HepG2 (cell line): ENCODE measurements around the gene ADAMTS4. TPM values are rescaled to one million over a fixed set of nuclear protein-coding genes. Genes with fewer than 3 reads are reported as not detected.

Source experiments
- EEA1 ChIP-seq: sonication (generic); formaldehyde crosslinking; IDR thresholded peaks from 2 replicates; pipeline ENCODE4 v1.5.1; 2020; ENCODE audit warnings: mild to moderate bottlenecking, missing genetic modification reagents, borderline replicate concordance
- HNRNPUL1 ChIP-seq: fragments of 200-400 bp; formaldehyde crosslinking; IDR thresholded peaks from 2 replicates; pipeline ENCODE4 v1.6.1; 2017; ENCODE audit warnings: low read depth, mild to moderate bottlenecking, low read length, moderate library complexity
- HOXA9 ChIP-seq: sonication (generic); formaldehyde crosslinking; IDR thresholded peaks from 2 replicates; pipeline ENCODE4 v1.8.1; 2022; ENCODE audit warnings: missing genetic modification reagents, mild to moderate bottlenecking, moderate library complexity, borderline replicate concordance
- NKX3-1 ChIP-seq: sonication (generic); formaldehyde crosslinking; IDR thresholded peaks from 2 replicates; pipeline ENCODE4 v1.5.0; 2020; ENCODE audit warnings: missing genetic modification reagents
- RBFOX2 ChIP-seq: fragments of 200-400 bp; formaldehyde crosslinking; IDR thresholded peaks from 2 replicates; pipeline ENCODE4 v1.6.1; 2017; ENCODE audit warnings: low read depth, mild to moderate bottlenecking, low read length
- SAFB2 ChIP-seq: sonication (generic); formaldehyde crosslinking; IDR thresholded peaks from 2 replicates; pipeline ENCODE4 v1.5.1; 2020; ENCODE audit warnings: missing genetic modification reagents, low read depth, mild to moderate bottlenecking, borderline replicate concordance
- THAP9 ChIP-seq: sonication (generic); formaldehyde crosslinking; IDR thresholded peaks from 2 replicates; pipeline ENCODE4; 2020; ENCODE audit warnings: missing genetic modification reagents, mild to moderate bottlenecking, borderline replicate concordance
- ZBTB40 ChIP-seq, 2 experiments: fragments of 450-650 bp in 1 of 2; sonication (generic) in 1 of 2; formaldehyde crosslinking in 1 of 2; IDR thresholded peaks; 2 replicates each; pipeline versions ENCODE4 v1.6.1 to v1.8.0; 2016 to 2022; ENCODE audit warnings: antibody characterized with exemption in 1 of 2, mild to moderate bottlenecking in 1 of 2, missing genetic modification reagents in 1 of 2
- ZNF326 ChIP-seq: sonication (generic); formaldehyde crosslinking; IDR thresholded peaks from 2 replicates; pipeline ENCODE4 v1.4.0; 2020; ENCODE audit warnings: missing genetic modification reagents, borderline replicate concordance
- ZNF496 ChIP-seq: sonication (generic); formaldehyde crosslinking; IDR thresholded peaks from 2 replicates; pipeline ENCODE4 v1.8.1; 2023; ENCODE audit warnings: mild to moderate bottlenecking, moderate library complexity, missing genetic modification reagents; ENCODE audit not compliant: insufficient replicate concordance
- ZNF512B ChIP-seq: sonication (generic); formaldehyde crosslinking; IDR thresholded peaks from 2 replicates; pipeline ENCODE4 v1.5.1; 2020; ENCODE audit warnings: missing genetic modification reagents, mild to moderate bottlenecking, borderline replicate concordance
- polyA plus RNA-seq, 8 experiments: library from polyadenylated mRNA; depleted of rRNA in 3 of 8; stranded (reverse) in 7 of 8; unstranded in 1 of 8; fragments of >200 nt; fragmentation: Illumina TruSeq in 4 of 8; extraction: Trizol in 4 of 8; gene quantifications; 2 replicates each; pipeline versions ENCODE4 v1.2.1 to v1.2.3, GENCODE V29; 2011 to 2016; ENCODE audit warnings: low read depth in 4 of 8, missing spikeins in 1 of 8, mixed read lengths in 1 of 8; ENCODE audit not compliant: insufficient read depth in 1 of 8
- total RNA-seq, 5 experiments: library from RNA; depleted of rRNA; stranded (reverse); fragments of >200 nt; fragmentation: Illumina TruSeq; extraction: Trizol; gene quantifications; 2 replicates each; pipeline ENCODE4 v1.2.3, GENCODE V29; 2016; ENCODE audit warnings: low read depth in 1 of 5

The ADAMTS4 gene
- total and polyA plus RNA-seq, 2 of the 13 experiments (the other 11 are each of a cell fraction or from before 2014, with no cell fraction given) = 0.51 to 1.7 TPM

- no peak for TF ChIP-seq THAP9 (CRISPR knock-in tag)
- TF ChIP-seq ZBTB40 (IDR thresholded peaks at IDR 0.05) = no peak
- TF ChIP-seq ZBTB40 (CRISPR knock-in tag; IDR thresholded peaks at IDR 0.05) = peak; percentile 14; the same call in 1 of the 2 replicates
- peak; percentile 30; the same call in 1 of the 2 replicates for TF ChIP-seq EEA1 (CRISPR knock-in tag)
- TF ChIP-seq ZNF512B (CRISPR knock-in tag) = 0 out of 2 replicates have a peak, but pooled peaks have one; percentile 46
- TF ChIP-seq HNRNPUL1 = no peak
- 0 out of 2 replicates have a peak, but pooled peaks have one; percentile 67 for TF ChIP-seq SAFB2 (CRISPR knock-in tag)
- no peak for TF ChIP-seq ZNF496 (CRISPR knock-in tag)
- peak; percentile 31 for TF ChIP-seq RBFOX2
- TF ChIP-seq ZNF326 = no peak; the same call in 1 of the 2 replicates
- TF ChIP-seq HOXA9 (CRISPR knock-in tag) = peak; percentile 34; the same call in 1 of the 2 replicates
- peak; percentile 57; the same call in 1 of the 2 replicates for TF ChIP-seq NKX3-1 (CRISPR knock-in tag)
Measured at GRCh38 chr1:161222175-161223019, 23.5 kb upstream of the ADAMTS4 start (continued).
